ENCODE results near the gene TSPAN31.
"Not testable (repeated sequence)": the region's sequence is repeated elsewhere in the genome, so short reads cannot be mapped to it uniquely, and the experiment has no call there.

The TSPAN31 gene

GRCh38 chr12:57719777-57720605 lies 24.8 kb upstream of the TSPAN31 start (continued):
- no peak for TF ChIP-seq TSHZ2 (CRISPR knock-in tag; IDR thresholded peaks at IDR 0.05)
- TF ChIP-seq SNAI2 (CRISPR knock-in tag; IDR thresholded peaks at IDR 0.05): no peak
- no peak for TF ChIP-seq CSDC2 (CRISPR knock-in tag; IDR thresholded peaks at IDR 0.05)

GRCh38 chr12:57720606-57721595 lies 23.9 kb upstream of the TSPAN31 start:
- TF ChIP-seq ZFP3 (CRISPR knock-in tag; IDR thresholded peaks at IDR 0.05) (no peak), TCF4 (CRISPR knock-in tag; IDR thresholded peaks at IDR 0.05; ENCODE audit: borderline replicate concordance) (no peak), ARNTL (CRISPR knock-in tag; IDR thresholded peaks at IDR 0.05; ENCODE audit: borderline replicate concordance, low read depth) (no peak), ESRRG (CRISPR knock-in tag; IDR thresholded peaks at IDR 0.05) (no peak), TSHZ2 (CRISPR knock-in tag; IDR thresholded peaks at IDR 0.05) (no peak), ZNF70 (CRISPR knock-in tag; IDR thresholded peaks at IDR 0.05) (no peak), PATZ1 (CRISPR knock-in tag; IDR thresholded peaks at IDR 0.05; ENCODE audit: borderline replicate concordance) (no peak), ZNF565 (CRISPR knock-in tag; conservative IDR thresholded peaks at IDR 0.05; ENCODE audit: low read depth) (no peak), CSRNP3 (CRISPR knock-in tag; IDR thresholded peaks at IDR 0.05) (no peak)

GRCh38 chr12:57721846-57722608 lies 22.8 kb upstream of the TSPAN31 start:
- ATAC-seq: not testable (repeated sequence)

More at GRCh38 chr12:57720606-57721595, 23.9 kb upstream of the TSPAN31 start:
- no peak for ATAC-seq

- ATAC-seq: no peak
- TF ChIP-seq ZNF8 (CRISPR knock-in tag; IDR thresholded peaks at IDR 0.05): no peak
- TF ChIP-seq RARB (CRISPR knock-in tag; IDR thresholded peaks at IDR 0.05): no peak
- TF ChIP-seq TCF4 (CRISPR knock-in tag; IDR thresholded peaks at IDR 0.05; ENCODE audit: borderline replicate concordance): no peak
These were observed 21.9 kb upstream of the TSPAN31 start for GRCh38 chr12:57722716-57723629.

Measured in SK-N-SH treated with all-trans-retinoic acid at 6 μM for 48 hours (cell line).